ENCODE measurements around the gene TAF15. TPM values are rescaled to one million over a fixed set of nuclear protein-coding genes. Genes with fewer than 3 reads are reported as not detected.

The TAF15 gene
- polyA plus RNA-seq, 1 of the 3 experiments (the other 2 are of a cell fraction): 78.0 TPM

DNA sequence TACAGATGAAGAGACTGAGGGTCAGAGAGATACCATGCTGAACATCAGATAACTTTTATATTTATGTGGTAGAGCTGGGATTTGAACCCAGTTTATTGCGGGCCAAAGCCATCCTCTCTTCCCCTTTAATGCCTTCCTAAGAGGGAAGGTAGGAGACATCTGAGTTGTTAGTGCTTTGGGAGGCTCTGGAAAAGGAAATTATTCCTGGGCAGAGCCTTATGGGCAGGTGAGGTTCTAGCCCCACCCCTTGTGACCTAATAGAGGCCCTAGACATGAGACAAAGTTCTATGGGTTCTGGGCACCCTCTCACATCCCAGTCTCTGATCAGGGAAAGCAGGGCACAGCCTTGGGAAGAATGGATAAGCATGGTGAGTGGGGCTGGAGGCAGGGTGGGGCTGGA lies 48.7 kb upstream of the TAF15 start, which contains the start of gene C17orf50 (continued):
- TF ChIP-seq, protein P1, sequence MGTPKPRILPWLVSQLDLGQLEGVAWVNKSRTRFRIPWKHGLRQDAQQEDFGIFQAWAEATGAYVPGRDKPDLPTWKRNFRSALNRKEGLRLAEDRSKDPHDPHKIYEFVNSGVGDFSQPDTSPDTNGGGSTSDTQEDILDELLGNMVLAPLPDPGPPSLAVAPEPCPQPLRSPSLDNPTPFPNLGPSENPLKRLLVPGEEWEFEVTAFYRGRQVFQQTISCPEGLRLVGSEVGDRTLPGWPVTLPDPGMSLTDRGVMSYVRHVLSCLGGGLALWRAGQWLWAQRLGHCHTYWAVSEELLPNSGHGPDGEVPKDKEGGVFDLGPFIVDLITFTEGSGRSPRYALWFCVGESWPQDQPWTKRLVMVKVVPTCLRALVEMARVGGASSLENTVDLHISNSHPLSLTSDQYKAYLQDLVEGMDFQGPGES (IDR thresholded peaks at IDR 0.05; ENCODE audit: low read depth, low read length): no peak
- TF ChIP-seq, protein P2, sequence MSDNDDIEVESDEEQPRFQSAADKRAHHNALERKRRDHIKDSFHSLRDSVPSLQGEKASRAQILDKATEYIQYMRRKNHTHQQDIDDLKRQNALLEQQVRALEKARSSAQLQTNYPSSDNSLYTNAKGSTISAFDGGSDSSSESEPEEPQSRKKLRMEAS (IDR thresholded peaks at IDR 0.05; ENCODE audit: low read depth): no peak
- no peak for TF ChIP-seq CHD2 (IDR thresholded peaks at IDR 0.05; ENCODE audit: low read length, partially characterized antibody)

- Histone ChIP-seq H3K9ac (no peak overlapping the region), H2AFZ (ENCODE audit: low read depth) (no peak overlapping the region), H3K9me3 (no peaks in the 10 kb centered on the region), H3K79me2 (ENCODE audit: insufficient read depth) (no peaks in the 10 kb centered on the region), H3F3A (replicated peaks; ENCODE audit: insufficient read depth) (no peaks in the 10 kb centered on the region), H3K4me1 (ENCODE audit: control insufficient read depth in 1 of 2, insufficient read depth in 2 of 2, low read depth in 1 of 2, low read length in 1 of 2) (peaks cover 0 to 15% of the 10 kb centered on the region in 2 experiments; a peak in 1 of 4 replicates), H3K36me3 (replicated peaks in 1 of 2; ENCODE audit: control insufficient read depth in 1 of 2, insufficient read depth in 2 of 2, low read length in 1 of 2) (no peaks in the 10 kb centered on the region), H3K27ac (ENCODE audit: low read depth in 2 of 2, low read length in 1 of 2) (no peak overlapping the region), H3K4me2 (no peak overlapping the region), H3K9me2 (no peaks in the 10 kb centered on the region), H3K27me3 (ENCODE audit: insufficient read depth) (no peaks in the 10 kb centered on the region), H3K4me3 (ENCODE audit: low read depth in 2 of 2, low read length in 1 of 2) (no peak overlapping the region), H4K20me1 (ENCODE audit: insufficient read depth) (no peaks in the 10 kb centered on the region)
- ChIA-PET POLR2A (interaction anchor here (1.2 kb wide), 1 partner anchor 39 kb away, joined by 3 read pairs; no protein-coding TSS in a partner anchor), CTCF (interaction anchor here (0.7 to 31.2 kb wide), 6 partner anchors 10 to 168 kb away, joined by 3 to 809 read pairs (median 32); partner anchors contain the start of genes GAS2L2 and TAF15)
- TF ChIP-seq, protein P1 (IDR thresholded peaks at IDR 0.05; ENCODE audit: low read depth, low read length): no peak
- DNase-seq: no peak
- 73% methylated on average over 5 of the region's 5 CpGs for whole genome bisulfite sequencing (ENCODE audit: low lambda C conversion rate)
Measured at GRCh38 chr17:35761601-35762000, 47.7 kb upstream of the TAF15 start.

GRCh38 chr17:35763767-35764122 lies 45.5 kb upstream of the TAF15 start:
- Histone ChIP-seq H3K79me2 (ENCODE audit: insufficient read depth) (no peaks in the 10 kb centered on the region), H3K9me2 (no peaks in the 10 kb centered on the region), H3K4me1 (ENCODE audit: control insufficient read depth in 1 of 2, insufficient read depth in 2 of 2, low read depth in 1 of 2, low read length in 1 of 2) (peaks cover 0 to 15% of the 10 kb centered on the region in 2 experiments; a peak in 1 of 4 replicates), H4K20me1 (ENCODE audit: insufficient read depth) (no peaks in the 10 kb centered on the region), H3K27ac (ENCODE audit: low read depth in 2 of 2, low read length in 1 of 2) (peak overlapping the region in 1 of 2 experiments; percentile 56; a peak in 1 of 4 replicates), H3K36me3 (replicated peaks in 1 of 2; ENCODE audit: control insufficient read depth in 1 of 2, insufficient read depth in 2 of 2, low read length in 1 of 2) (no peaks in the 10 kb centered on the region), H3F3A (replicated peaks; ENCODE audit: insufficient read depth) (no peaks in the 10 kb centered on the region), H3K9me3 (no peaks in the 10 kb centered on the region), H3K4me2 (peak overlapping the region; percentile 93), H3K4me3 (ENCODE audit: low read depth in 2 of 2, low read length in 1 of 2) (peak overlapping the region; percentile 56), H3K27me3 (ENCODE audit: insufficient read depth) (no peaks in the 10 kb centered on the region), H3K9ac (no peak overlapping the region), H2AFZ (ENCODE audit: low read depth) (0 out of 2 replicates have a peak overlapping the region, but pooled peaks have one; percentile 51)
- CTCF ChIA-PET: interaction anchor here (0.6 to 31.2 kb wide), 53 partner anchors 12 to 1185 kb away, joined by 3 to 809 read pairs (median 6); partner anchors contain the start of genes AP2B1, GAS2L2, MMP28 and PEX12
- no peak for DNase-seq
- WGBS (ENCODE audit: low lambda C conversion rate): 33% methylated on average over 17 of the region's 17 CpGs
- TF ChIP-seq TCF12 (IDR thresholded peaks at IDR 0.05): no peak
- TF ChIP-seq RFX5 (IDR thresholded peaks at IDR 0.05; ENCODE audit: low read length): no peak
- TF ChIP-seq, protein P3, sequence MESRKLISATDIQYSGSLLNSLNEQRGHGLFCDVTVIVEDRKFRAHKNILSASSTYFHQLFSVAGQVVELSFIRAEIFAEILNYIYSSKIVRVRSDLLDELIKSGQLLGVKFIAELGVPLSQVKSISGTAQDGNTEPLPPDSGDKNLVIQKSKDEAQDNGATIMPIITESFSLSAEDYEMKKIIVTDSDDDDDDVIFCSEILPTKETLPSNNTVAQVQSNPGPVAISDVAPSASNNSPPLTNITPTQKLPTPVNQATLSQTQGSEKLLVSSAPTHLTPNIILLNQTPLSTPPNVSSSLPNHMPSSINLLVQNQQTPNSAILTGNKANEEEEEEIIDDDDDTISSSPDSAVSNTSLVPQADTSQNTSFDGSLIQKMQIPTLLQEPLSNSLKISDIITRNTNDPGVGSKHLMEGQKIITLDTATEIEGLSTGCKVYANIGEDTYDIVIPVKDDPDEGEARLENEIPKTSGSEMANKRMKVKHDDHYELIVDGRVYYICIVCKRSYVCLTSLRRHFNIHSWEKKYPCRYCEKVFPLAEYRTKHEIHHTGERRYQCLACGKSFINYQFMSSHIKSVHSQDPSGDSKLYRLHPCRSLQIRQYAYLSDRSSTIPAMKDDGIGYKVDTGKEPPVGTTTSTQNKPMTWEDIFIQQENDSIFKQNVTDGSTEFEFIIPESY (IDR thresholded peaks at IDR 0.05; ENCODE audit: borderline replicate concordance, low read depth): no peak
- TF ChIP-seq, protein P4, sequence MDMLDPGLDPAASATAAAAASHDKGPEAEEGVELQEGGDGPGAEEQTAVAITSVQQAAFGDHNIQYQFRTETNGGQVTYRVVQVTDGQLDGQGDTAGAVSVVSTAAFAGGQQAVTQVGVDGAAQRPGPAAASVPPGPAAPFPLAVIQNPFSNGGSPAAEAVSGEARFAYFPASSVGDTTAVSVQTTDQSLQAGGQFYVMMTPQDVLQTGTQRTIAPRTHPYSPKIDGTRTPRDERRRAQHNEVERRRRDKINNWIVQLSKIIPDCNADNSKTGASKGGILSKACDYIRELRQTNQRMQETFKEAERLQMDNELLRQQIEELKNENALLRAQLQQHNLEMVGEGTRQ (IDR thresholded peaks at IDR 0.05; ENCODE audit: borderline replicate concordance, low read depth, low read length): no peak
- TF ChIP-seq FOXM1 (IDR thresholded peaks at IDR 0.05; ENCODE audit: low read depth): no peak
- TF ChIP-seq MEF2A (IDR thresholded peaks at IDR 0.05; ENCODE audit: borderline replicate concordance, low read depth): no peak
- no peak for TF ChIP-seq MXI1 (IDR thresholded peaks at IDR 0.05; ENCODE audit: low read depth, low read length)
- no peak for TF ChIP-seq POLR2AphosphoS5 (IDR thresholded peaks at IDR 0.05; ENCODE audit: low read depth, low read length)
- TF ChIP-seq, protein P5, sequence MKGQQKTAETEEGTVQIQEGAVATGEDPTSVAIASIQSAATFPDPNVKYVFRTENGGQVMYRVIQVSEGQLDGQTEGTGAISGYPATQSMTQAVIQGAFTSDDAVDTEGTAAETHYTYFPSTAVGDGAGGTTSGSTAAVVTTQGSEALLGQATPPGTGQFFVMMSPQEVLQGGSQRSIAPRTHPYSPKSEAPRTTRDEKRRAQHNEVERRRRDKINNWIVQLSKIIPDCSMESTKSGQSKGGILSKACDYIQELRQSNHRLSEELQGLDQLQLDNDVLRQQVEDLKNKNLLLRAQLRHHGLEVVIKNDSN (IDR thresholded peaks at IDR 0.05; ENCODE audit: borderline replicate concordance, low read depth): no peak
- POLR2A ChIA-PET: interaction anchor here (0.8 to 3.2 kb wide), 6 partner anchors 12 to 45 kb away, joined by 3 to 65 read pairs (median 4); partner anchors contain the start of gene TAF15
